COLO668 (cell line): ENCODE results near the gene PRAMEF11.

Experiments
- DNase-seq: peaks from one replicate; lab custom pipeline; 2025; ENCODE audit not compliant: unreplicated experiment; lab: John Stamatoyannopoulos, UW

The PRAMEF11 gene

GRCh38 chr1:12774801-12775345, 56.3 kb downstream of the PRAMEF11 start:
- DNase-seq: no peak
